PFSK-1 (cell line): ENCODE measurements around the gene FIP1L1.

Experiments used
- FOXP2 ChIP-seq: optimal IDR thresholded peaks from 2 replicates; pipeline ENCODE3; 2011; ENCODE audit warnings: borderline replicate concordance, control low read depth, inconsistent platforms; ENCODE audit not compliant: insufficient read depth; ENCODE audit errors: extremely low read length, extremely low read depth
- POLR2AphosphoS5 ChIP-seq: IDR thresholded peaks from 2 replicates; pipeline ENCODE4 v1.6.1; 2012; ENCODE audit warnings: low read depth, mild to moderate bottlenecking, control low read depth, low read length, moderate library complexity
- REST ChIP-seq, 2 experiments: IDR thresholded peaks; 2 replicates each; pipeline versions ENCODE4 v1.6.1 to v1.8.0; 2011 to 2012; ENCODE audit warnings: low read depth in 2 of 2, low read length in 2 of 2, control low read depth in 1 of 2, inconsistent platforms in 1 of 2, mild to moderate bottlenecking in 1 of 2, moderate library complexity in 1 of 2; ENCODE audit not compliant: insufficient read depth in 1 of 2
- TAF1 ChIP-seq: IDR thresholded peaks from 2 replicates; pipeline ENCODE4 v1.6.1; 2012; ENCODE audit warnings: low read length, control low read depth, borderline replicate concordance; ENCODE audit not compliant: insufficient read depth

- TF ChIP-seq REST (IDR thresholded peaks at IDR 0.05; ENCODE audit: insufficient read depth in 1 of 2, low read depth in 2 of 2, low read length in 2 of 2): no peak
- no peak for TF ChIP-seq FOXP2
- TF ChIP-seq POLR2AphosphoS5: no peak
- no peak for TF ChIP-seq TAF1
Observed at GRCh38 chr4:53479736-53480525, 102.5 kb downstream of the FIP1L1 start.
